Activated naive CD8-positive, alpha-beta T cell treated with anti-CD3 and anti-CD28 coated beads, Interleukin-2, amount 50 U/mL, for 16 hours (primary cell): ENCODE results near the gene HRG.

Source experiments
- DNase-seq: peaks from one replicate; pipeline ENCODE4 v3.0.0-alpha.2; 2020; ENCODE audit warnings: low read depth, low spot score

Gene HRG

DNA sequence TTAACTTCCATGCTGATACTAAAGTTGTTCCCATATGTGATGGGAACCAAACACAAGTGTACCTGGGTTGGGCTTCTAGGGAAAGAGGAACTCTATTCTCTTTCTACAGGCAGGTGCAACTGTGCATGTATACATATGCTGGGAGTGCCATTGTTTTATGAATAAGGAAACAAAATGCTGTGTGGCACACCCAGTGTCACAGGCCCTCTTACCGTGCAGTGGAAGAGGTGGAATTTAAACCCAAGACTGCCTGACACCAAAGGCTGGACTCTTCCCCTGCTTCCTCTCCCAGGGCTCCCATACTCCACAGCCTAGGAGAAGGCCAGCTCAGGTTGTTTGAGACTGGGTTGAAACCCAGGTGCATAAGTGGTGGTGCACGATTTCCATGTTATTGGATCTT, 27.6 kb upstream of the HRG start:
- DNase-seq, result no peak

DNA sequence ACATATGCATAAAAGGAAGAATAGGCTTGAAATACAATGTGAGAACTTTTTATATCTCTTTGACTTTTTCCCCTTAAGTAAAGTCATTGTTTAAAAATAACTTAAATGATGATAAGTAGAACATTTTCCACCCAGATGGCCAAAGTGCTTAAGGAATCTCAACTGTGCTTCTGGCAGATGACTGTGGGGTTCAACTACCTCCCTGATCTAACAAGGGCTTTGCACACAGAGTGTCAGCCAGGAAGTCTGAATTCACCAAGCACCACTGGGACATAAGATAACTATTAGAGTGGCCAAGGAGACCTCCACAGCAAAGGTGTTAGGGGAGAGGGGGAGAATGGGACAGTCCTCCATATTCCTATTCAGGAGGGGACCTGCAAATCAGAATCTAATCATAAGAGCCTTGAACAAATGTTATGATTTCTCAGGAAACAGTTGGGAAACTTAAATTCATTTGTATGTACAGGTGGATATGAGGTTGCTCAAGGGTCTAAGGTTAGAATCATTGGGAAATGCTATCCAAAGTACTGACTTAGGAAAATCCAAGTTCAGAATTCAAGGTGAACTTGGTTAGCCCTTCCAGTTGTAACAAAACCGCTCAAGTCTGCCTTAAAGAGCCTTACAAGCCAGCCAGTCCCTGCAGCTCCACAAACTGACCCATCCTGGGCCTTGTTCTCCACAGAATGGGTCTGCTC, 25.9 kb upstream of the HRG start, which contains the start of gene FETUB:
Gene FETUB (plus strand): TSS at position 622 of the 695 bp plus-strand sequence. CDS start 62 bp downstream, at position 684.
- DNase-seq, result no peak

DNA sequence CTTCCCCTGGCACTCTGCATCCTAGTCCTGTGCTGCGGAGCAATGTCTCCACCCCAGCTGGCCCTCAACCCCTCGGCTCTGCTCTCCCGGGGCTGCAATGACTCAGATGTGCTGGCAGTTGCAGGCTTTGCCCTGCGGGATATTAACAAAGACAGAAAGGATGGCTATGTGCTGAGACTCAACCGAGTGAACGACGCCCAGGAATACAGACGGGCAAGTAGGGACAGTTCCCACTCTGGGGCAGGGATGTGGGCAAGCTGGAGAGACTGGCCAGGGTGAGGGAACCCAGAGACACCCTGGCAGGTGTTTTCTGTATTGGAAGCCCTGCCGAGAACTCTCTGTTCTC, 25.4 kb upstream of the HRG start:
- DNase-seq, result no peak

DNA sequence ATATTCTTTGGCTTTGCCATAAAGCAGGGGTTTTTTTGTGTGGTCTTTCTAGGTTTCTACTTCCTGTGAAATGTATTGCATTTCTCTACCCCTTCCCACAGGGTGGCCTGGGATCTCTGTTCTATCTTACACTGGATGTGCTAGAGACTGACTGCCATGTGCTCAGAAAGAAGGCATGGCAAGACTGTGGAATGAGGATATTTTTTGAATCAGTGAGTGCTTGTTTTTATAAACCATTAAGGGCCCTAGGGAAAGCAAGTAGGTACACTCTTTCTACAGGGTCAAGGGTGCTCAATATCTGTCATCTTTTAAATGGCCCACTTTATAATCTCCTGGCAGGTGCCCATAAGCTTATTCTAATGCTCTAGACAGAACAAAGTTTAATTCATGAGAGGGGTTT, 24.9 kb upstream of the HRG start:
- DNase-seq, result no peak

DNA sequence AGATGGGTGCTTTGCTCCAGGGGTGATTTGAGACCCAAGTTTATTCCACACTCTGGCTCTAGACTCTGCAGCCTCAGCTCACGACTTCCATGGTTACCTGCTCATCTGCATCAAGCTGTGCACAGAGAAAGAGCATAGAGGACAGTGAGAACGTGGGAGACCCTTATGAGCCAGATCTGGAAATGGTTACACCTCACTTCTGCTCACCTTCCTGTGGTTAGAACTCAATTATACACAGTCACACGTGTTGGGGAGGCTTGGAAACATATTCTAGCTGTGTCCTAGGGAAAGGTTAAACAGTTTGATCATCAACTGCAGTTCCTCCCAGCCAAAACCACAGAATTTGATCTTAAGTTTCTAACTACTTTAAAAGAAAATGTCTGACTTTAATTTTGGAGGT, 23.8 kb upstream of the HRG start:
- DNase-seq, result no peak

DNA sequence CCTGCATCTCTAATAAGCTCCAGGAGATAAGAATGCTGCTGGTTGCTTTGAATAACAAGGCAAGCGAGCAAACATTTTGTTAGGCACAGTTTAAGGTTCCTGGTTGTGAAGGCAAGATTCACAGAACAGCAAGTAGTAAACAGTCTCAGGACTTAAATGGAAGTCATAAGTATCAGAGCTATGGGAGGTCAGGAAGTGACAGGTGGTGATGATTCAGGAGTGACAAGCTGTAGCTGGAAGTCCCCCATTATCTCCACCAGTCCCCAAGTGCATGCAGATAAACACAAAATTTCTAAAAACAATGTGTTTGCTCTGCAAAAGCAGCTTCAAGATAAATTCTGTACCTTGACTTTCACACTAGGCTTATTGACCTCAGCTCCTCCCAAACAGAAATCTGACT, 22.3 kb upstream of the HRG start:
- DNase-seq, result no peak

DNA sequence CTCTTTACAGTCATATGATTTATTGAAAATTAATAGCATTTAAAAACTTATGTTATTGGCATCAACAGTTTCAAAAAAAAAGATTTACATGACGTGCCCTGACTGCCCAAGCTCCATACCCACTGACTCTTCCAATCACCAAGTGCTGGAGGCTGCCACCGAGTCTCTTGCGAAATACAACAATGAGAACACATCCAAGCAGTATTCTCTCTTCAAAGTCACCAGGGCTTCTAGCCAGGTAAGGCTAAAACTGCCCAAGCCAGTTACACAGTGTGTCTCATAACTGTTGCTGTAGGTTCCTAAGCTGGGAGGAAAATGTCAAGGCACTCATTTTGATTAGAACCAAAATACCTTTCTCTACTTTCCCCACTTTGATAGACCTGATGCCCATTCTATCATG, 21.1 kb upstream of the HRG start:
- no peak for DNase-seq

DNA sequence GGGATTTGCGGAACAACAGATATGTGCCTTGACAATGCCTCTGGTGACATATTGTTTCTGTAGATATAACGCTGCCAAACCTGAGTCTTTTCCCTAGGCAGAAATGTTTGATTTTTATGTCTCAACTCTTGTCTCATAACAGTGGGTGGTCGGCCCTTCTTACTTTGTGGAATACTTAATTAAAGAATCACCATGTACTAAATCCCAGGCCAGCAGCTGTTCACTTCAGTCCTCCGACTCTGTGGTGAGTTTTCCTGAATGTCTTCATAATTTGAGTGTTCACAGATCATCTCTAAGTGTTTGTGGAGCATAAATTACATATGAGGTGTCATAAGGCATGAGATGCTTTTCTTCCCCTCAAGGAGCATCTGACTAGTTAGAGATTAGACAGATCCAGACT, 19.7 kb upstream of the HRG start:
- no peak for DNase-seq

DNA sequence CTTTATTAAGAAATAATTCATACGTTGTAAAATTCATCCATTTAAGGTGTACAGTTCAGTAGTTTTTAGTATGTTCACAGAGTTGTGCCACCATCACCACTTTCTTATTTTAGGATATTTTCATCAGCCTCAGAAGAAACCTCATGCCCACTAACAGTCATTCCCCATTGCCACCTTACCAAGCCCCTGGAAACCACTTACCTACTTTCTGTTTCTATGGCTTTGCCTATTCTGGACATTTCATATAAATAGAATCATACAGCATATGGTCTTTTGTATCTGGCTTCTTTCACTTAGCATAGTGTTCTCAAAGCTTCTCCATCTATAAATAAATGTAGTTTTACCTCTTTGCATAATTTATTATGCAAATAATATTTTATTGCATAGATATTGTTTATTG, 19.0 kb upstream of the HRG start:
- DNase-seq, result no peak

DNA sequence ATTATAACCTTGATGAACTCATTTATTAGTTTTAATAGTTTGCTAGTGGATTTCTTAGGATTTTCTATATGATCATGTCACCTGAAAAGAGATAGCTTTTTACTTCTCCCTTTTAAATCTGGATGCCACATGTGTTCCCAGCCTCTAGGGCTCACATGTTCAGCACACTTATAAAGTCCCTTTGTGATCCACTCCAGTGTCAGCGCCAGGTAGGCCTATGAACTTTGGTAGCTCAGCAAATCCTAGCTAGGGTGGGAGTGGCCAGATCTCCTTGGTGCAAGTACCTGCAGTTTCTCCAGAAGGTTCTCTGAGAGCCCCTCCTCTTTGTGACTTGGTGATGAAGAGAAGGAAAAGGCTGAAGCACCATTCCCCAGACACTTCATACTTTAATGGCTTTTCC, 17.0 kb upstream of the HRG start:
- DNase-seq, result no peak

DNA sequence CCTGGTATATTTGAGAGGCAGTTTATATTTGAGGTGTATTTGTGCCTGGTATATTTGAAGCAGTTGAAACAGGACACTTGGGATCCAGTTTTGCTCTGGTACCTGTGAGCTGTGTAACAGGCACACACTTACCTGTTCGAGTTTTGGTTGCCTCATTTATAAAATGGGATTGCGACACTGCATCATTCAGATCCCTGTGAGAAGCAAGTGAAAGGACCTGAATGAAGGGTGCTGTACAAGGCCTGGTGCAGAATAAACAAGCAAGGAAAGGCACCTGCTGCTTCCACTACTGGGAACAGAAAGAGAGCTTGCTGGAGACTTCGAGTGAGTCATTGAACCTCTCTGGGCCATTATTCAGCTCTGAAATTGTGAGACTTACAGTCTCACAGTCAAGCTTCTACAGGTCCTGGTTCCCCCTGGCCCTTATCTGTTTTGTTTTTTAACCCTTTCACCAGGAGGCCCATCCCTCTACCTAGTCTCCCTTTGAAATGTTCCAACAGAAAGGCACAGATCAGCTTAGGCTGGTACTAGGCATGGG, 14.1 kb upstream of the HRG start:
- DNase-seq, result no peak

DNA sequence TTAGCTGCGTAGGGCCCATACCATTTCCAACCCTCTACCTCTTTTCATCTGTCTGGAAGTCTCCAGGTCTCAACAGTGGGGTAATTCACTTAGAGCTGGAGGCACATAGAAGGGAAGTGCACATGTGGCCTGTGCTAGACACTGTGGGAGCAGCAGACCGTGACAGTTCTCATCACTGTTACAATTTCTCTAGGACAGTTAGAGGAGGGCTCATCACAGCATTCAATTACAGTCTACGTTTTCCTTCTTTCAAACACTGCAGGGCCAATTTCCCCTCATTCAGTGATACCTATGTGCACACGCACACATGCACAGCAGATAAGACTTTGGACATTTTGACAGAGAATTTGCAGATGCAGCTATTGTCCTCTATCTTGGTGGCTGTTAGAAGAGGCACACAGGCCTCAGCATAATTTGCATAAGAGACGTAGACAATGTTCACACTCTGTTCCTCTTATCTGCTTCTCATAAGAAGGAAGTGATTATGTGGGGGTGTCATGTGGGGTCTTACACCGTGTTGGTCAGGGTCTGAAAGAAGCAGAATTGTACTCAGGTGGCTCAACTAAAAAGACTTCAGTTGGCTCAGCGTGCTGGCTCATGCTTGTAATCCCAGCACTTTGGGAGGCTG, 12.6 kb upstream of the HRG start:
- DNase-seq, result no peak

DNA sequence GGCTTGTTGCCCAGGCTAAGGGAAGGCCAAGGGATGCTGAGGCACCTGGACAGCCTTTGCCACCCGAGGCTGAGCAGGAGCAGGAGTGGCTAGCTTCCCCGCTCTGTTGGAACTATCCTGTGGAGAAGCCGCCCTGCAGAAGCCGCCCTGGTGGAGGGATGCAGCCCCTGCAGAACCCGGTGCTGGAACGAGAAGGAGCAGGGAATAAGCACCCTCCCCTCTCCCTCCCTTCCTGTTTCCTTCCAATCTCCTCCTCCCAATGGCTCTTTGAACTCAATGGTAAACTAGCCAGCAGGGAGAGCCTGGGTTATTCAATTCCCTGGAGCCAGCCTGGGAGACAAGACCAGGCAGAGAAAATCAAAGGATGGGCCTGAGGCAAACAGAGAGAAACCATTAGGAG, 11.8 kb upstream of the HRG start:
- DNase-seq, result no peak

DNA sequence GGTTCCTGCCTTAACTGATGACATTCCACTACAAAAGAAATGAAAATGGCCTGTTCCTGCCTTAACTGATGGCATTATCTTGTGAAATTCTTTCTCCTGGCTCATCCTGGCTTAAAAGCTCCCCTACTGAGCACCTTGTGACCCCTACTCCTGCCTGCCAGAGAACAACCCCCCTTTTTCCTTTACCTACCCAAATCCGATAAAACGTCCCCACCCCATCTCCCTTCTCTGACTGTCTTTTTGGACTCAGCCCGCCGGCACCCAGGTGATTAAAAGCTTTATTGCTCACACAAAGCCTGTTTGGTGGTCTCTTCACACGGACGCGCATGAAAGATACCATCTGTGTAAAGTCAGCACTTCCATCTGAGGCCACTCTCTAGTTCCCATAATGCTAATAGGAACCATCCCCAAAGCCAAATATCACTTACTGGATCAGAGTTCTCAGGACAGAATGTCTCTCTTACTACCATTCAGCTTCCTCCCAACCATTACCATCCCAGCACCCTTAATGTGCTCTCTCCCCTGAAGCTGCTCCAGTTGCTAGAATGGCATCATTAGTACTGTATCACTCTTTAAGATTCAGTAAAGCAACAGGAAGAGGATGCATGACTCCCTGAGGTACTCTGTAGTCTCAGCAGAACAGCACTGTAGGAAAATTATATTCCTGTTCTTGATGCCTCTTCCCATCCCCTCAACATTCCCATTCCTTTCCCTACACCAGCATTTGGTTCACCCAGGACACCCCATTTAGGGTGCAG, 2.3 kb upstream of the HRG start:
- no peak for DNase-seq

DNA sequence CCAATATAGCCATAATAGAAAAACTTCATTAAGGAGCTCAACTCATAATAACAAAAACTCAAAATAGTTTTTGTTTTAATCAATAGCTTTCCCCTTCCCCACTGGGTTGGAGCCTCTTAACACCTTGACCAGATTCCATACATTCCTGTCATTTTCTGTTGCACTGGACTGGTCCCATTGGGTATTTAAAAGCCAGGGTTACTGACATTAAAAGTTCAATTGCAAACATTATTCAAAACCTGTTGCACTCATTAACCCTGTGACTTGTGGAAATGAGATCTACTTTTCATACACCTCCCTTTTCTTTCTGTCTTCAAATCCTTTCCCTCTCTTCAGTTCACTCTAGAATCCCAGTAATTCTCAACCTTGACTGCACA, 1.7 kb upstream of the HRG start:
- DNase-seq, result no peak

DNA sequence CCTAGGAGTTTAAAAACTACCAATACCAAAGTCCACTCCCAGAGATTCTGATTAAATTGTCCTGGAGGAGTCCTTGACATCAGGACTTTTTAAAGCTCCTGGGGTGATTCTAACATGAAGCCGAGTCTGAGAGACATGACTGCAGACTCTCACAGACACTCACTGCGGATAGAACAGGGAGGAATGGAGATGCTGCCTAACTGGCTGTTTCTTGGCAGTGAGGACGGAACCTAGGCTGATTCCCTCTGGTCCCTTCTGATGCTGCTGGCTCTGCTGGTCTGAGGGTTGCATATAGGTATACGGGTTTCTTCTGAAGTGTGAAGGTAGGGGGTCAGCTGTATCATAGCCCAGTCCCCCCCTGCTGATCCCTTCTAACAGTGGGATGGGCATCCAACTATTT, 1.3 kb upstream of the HRG start:
- no peak for DNase-seq

DNA sequence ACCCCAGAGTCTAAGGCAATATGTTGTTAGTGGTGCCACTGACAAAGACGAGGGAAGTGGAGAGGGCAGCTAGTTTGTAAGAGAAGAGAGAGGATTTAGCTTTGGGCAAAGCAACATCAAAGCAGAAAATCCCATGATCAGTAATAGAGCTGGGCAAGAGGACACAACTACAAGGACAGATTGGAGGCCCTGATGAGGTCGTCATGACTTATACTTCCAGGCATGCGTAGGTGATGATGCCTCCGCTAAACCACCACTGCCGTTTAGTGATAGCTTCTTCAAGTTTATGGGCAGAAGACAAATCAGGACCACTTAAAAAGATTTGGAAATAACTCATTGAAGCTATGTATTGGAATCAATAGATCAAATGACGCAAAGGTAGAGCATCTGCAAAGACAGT, 2.6 kb downstream of the HRG start:
- no peak for DNase-seq

DNA sequence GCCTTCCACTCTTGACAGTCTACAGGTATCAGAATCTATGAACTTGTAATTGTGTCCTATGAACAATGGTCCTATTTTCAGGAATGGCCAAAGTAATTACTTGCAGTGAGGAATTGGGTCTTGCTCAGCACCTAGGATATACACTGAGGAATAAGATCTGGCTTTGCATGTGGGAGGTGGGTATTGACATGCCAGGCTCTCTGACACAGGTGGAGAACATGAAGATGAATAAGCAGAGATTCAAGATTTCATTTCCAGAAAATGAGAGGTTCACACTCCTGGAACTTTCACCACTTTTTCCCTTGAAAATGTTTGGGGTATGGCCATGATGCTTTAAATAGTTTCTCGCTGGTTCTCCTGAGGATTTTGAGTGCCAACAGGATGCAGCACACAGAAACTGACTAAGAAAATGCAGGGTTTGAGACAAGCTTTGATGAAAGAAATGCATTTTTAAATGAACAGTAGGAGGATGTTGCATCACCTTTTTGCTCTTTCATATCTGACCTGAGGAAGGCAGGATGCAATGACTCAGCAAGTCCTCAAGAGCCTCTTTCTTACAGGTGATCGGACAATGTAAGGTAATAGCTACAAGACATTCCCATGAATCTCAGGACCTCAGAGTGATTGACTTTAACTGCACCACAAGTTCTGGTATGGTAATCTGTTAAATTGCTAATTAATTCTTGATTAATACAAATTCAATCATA, 3.7 kb downstream of the HRG start:
- no peak for DNase-seq

DNA sequence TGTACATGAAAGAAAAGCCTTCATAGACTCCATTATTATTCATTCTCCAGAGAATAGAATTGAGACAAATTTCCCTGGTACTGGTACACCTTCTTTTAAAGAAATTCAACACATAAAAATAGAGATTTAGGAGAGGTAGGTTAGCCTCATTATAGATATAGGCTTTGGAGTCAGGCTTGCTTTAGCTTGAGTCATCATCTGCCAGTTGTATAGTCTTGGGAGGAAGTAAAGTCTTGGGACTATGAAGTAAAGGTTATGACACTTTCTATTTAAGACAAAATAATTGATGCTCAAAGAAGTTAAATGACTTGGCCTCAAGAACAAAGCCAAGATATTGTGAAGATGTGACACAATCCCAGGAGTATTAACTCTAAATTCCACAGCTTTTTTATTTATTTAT, 4.3 kb downstream of the HRG start:
- DNase-seq, result no peak

DNA sequence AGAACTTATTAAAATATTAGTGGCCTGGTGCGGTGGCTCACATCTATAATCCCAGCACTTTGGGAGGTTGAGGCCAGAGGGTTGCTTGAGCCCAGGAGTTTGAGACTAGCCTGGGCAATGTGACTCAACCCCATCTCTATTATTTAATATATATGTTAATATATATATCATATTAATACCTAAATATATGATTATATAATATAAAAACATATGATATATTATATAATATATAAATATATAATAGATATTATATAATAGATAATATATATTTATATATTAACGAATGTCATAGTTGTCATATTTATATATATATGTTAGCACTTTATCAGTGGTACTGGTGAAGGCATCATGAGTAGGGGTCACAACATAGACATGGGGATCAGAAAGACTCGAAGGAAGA, 5.2 kb downstream of the HRG start:
- DNase-seq, result no peak

DNA sequence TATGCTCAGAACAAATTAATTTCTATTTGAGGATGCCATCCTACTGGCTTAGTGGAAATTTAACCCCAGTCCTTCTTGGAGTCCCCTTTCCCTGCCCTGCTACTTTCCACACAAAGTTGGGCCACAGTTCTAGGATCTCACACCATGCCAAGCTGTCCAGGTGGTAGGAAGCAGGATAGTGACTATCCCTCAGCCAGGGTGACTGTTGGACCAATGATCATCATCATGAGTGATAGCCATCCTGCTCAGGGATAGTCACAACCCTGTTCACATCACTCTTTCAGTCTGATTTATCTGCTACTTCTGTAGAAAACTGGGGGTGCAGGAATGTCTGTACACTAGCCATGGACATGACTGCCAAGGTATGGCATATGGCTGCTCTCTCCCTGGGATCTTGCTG, 12.8 kb downstream of the HRG start:
- no peak for DNase-seq

DNA sequence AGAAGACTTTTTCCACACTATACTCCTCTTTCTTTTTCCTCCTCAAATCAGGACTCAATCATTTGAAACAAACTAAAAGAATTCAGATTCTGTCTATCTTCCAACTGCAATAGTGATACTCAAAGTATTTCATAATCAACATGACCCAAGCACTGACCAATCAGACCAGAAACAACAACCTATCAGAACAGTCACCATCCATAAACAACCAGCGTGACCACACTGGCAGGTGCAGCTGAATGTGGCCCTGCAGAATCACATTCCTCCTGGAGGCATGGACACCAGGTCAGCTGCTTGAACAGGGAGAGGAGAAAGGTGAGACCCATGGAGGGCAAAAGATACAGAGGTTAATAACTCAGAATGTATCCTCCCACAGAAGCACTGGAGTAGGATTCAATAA, 13.3 kb downstream of the HRG start:
- no peak for DNase-seq
